GM18867 (cell line): ENCODE measurements around the gene COBL.

ENCODE experiments used
- ATAC-seq: cut with Tn5 transposase; IDR thresholded peaks from one replicate; pipeline ENCODE4 v1.9.1; 2021; ENCODE audit warnings: mild to moderate bottlenecking, moderate library complexity; ENCODE audit not compliant: unreplicated experiment

Gene COBL

GRCh38 chr7:51085034-51085692, 231.4 kb downstream of the COBL start:
- no peak for ATAC-seq

GRCh38 chr7:51084121-51084520, 232.5 kb downstream of the COBL start:
- ATAC-seq = no peak

DNA sequence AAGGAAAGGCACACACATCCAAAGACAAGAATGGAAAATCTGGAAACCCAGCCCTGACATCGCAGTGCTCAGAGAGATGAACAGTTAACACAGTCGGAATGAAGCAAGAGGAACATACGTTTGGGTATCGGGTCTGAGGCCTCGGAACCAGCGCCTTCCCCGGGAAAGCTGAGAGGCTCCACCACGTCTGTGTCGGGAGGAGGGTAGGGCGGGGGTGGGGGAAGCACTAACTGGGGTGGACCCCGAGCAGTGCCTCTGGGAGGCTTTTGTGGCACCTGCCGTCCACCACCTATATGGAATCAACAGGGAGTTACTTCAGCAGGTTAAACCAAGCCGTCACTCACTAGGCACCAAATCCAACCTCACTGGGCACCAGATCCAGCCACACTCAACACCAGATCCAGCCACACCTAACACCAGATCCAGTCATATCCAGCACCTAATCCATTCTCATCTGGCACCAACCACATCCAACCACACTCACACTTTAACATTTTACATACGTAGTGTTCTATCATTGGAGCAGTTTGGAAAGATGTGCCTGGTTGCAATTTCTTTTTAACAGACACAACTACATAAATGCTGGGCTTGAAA, 233.6 kb downstream of the COBL start:
- ATAC-seq = no peak

DNA sequence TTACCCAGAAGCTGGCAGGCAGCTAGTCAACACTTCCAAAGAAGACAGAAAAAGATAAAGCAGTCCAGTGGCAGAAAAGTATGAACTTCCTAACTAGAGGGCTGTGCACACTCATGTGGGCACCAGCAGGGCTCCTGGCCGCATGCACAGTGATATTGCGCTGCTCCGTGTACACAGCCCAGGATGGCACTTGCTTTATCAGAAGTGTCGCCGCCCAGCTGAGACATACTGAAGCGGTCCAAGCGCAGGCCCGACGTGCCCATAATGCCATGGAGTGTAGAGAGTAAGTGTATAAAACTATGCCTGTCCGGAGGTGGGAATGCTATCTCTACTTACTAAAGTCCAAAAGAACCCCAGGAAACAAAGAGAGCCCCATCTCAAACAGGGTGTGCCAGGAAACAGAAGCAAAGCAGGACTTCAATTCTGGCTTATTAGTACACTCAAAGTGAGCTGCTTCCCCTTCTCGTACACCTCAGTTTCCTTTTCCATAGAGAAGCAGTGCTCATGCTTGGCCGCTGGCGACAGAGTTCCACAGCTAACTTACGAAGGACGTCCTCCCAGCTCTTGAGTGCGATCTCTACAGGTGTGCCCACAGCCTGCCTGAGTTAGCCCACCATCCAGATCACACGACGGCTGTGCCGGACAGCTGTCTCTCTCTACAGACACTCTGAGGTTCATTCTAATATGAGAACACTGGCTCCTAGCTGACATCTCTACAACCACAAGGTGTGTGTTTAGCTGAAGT, 234.3 kb downstream of the COBL start:
- no peak for ATAC-seq

DNA sequence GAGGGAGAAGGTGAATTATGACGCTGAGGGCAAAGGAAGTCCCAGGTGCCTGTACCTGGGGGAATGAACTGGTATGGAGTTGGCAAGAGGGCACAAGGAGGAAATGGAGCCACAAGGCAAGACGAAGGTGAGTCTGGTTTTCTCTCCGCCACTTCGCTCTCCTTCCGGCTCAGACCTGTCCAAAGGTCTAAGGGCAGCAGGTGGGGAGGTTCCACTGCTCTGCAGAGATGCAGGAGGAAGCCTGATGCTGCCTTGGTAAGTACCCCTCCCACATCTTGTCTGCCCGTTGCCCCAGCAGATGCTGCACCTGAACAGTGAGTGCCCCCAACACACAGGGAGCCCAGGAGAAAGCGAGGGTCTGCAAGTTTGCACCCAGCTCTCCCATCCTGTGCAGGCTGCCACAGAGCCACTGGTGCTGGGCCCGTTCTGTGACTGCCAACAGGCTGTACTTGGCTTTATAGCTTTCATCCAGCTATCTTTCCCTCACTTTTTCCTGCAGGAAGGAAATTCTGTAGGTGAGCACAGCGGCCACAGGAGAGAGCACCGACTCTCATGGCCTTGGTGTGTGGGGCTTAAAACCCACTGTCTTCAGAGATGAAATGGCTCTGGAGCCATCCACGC, 235.2 kb downstream of the COBL start:
- no peak for ATAC-seq

GRCh38 chr7:51080622-51081269, 235.9 kb downstream of the COBL start:
- ATAC-seq = no peak

GRCh38 chr7:51080216-51080615, 236.4 kb downstream of the COBL start:
- no peak for ATAC-seq

- no peak for ATAC-seq
Observed at GRCh38 chr7:51079494-51079893, 237.1 kb downstream of the COBL start.

DNA sequence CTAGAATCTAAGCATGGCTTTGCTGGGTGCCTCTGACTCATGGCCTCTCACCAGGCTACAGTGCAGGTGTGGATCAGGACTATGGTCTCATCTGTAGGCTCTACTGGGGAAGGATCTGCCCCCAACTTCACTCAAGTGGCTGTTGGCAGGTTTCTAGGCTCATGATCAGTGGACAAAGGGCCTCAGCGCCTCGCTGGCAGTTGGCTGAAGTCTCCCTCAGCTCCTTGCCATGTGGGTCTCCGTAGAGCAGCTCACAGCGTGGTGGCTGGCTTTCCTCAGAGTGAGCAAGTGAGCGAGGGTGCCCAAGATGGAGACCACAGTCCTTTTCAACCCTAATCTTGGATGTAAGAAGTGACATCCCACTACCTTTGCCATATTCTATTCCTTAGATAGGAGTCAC, 238.0 kb downstream of the COBL start:
- no peak for ATAC-seq

GRCh38 chr7:51077987-51078370, 238.6 kb downstream of the COBL start:
- no peak for ATAC-seq

- ATAC-seq = no peak
Observed at GRCh38 chr7:51077316-51077986, 239.2 kb downstream of the COBL start.

DNA sequence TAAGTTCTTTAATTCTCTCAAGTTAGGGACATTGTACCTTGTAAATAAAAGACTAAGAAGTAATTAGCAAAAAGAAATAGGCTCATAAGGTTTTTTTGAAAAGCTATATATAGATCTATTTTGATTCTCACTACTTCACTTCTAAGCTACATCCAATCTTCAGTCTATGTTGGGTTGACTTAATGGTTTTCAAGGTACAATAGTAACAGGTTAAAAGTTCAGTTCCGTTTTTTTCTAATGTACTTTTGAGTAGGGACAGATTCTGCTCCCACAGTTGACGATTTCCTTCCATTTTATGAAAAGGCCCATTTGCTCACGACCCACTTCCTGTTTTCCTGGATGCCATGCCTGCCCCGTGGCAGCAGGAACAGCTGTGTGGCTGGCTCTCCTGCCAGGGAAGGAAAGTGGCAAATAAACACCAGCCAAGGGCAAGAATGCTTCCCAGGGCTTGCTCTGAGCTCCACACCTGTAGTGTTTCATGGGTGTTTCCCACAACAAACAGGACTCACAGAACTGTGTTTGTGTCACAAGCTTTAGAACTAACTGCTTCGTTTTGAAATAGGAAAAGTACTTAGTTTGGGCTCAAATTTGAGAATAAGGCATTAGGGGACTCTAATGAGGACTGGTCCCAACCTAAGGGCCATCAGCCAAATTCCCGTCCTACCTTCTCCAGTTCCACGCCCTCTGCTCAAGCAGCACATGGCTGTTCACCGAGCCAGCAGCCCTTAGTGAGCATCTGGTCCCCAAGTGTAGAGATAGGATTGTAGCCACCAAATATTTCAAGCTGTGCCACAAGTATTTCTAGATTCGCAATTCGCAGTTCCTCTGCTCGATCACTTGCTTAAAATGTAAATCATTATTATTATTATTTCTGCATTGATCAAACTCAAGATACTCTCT, 240.7 kb downstream of the COBL start:
- peak; percentile 57 for ATAC-seq

DNA sequence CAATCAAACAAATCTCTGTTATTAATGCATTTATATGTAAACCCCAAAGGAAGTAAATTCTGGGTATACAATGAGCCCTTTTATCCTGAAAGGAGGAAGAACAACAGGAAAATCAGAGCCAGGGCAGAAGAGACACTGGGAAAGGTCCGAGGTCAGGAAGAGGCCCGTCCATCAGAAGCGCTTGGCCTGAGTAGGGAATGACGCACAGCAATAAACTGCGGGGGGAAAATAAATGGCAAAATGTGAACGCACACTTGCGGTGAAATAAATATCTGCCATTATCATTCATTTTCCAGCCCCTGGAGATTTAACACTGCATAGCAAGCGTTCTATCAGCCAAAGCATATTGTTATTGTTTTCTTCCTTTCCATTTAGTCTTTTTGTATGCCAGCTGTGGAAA, 243.4 kb downstream of the COBL start:
- no peak for ATAC-seq

- no peak for ATAC-seq
Observed at GRCh38 chr7:51072281-51072680, 244.3 kb downstream of the COBL start.

DNA sequence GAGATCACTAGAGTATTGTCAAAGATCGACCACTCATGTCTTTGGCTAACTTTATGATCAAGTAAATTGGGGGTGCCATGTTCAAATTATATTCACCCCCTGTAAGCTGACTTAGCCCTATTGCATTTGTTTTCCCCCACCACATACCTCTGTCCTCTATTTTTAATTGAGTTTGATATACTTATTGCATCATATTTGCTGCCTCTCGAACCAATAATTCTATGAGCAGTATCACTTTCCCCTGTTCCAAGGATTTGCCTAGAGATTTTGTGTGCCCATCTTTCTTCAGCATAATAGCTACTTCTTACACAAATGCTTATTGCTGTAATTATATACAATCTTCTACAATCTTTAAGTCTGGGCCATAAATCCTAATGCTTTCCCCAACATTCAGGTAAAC, 245.2 kb downstream of the COBL start:
- ATAC-seq = no peak

- no peak for ATAC-seq
Observed at GRCh38 chr7:51070151-51070550, 246.5 kb downstream of the COBL start.

DNA sequence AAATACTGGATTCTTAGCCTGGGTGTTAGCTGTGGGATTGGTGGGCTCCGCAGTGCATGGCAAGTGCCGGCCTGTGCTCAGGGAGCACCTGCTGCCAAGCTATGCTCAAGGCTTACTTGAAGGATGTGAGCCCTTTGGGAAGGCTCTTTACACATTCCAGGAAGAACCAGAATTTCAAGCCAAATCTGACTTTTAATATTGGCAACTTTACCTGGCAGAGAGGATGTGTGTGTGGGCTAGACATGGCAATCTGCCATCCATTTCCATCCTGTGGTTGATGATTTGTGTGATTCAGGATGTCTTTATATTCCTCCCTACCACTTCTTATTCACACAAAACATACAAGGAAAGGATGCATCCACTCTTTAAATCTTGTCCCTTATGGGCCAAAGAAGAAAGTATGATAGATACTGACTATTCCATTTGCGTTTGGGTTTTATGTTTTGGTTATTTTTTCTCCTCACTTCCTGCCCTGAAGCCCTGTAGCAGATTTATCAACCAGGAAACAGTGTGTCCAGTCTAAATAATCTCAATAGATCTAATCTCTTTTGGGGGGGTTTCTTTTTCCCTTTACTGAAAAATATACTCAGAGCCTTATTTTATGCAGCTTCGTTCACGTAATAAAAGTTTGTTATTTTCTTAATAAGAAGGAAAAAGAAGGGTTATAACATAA, 247.1 kb downstream of the COBL start:
- no peak for ATAC-seq

GRCh38 chr7:51068401-51068800, 248.2 kb downstream of the COBL start:
- ATAC-seq = no peak

GRCh38 chr7:51067757-51068156, 248.9 kb downstream of the COBL start:
- ATAC-seq = peak; percentile 74
